Mesothelial cell of epicardium (in vitro differentiated cells): ENCODE data around the gene ITGAE. TPM values are rescaled to one million over a fixed set of nuclear protein-coding genes. Genes with fewer than 3 reads are reported as not detected.

Experiments
- DNase-seq, 2 experiments: peaks; one replicate each; pipeline ENCODE4 v3.0.0; 2021; ENCODE audit warnings: low spot score in 2 of 2; ENCODE audit not compliant: unreplicated experiment in 2 of 2
- H3K27ac Mint-ChIP-seq: 2 replicates; pipeline ENCODE4 v1.8.0; 2021; ENCODE audit warnings: mixed read lengths
- H3K27me3 Mint-ChIP-seq: 2 replicates; pipeline ENCODE4 v1.8.0; 2021; ENCODE audit warnings: low read depth, mixed read lengths
- H3K36me3 Mint-ChIP-seq: 2 replicates; pipeline ENCODE4 v1.8.0; 2021; ENCODE audit warnings: mixed read lengths
- H3K4me1 Mint-ChIP-seq: 2 replicates; pipeline ENCODE4 v1.8.0; 2021; ENCODE audit warnings: mixed read lengths
- H3K4me3 Mint-ChIP-seq: 2 replicates; pipeline ENCODE4 v1.8.0; 2021; ENCODE audit warnings: mild to moderate bottlenecking, moderate library complexity, mixed read lengths
- H3K9me3 Mint-ChIP-seq: 2 replicates; pipeline ENCODE4 v1.8.0; 2021; ENCODE audit warnings: mixed read lengths
- CTCF ChIP-seq: fragments of 200-600 bp; sonication (generic); IDR thresholded peaks from one replicate; pipeline ENCODE4 v1.5.0; 2021; ENCODE audit warnings: antibody characterized with exemption; ENCODE audit not compliant: unreplicated experiment
- total RNA-seq: library from RNA; stranded (reverse); gene quantifications from 3 replicates; pipeline ENCODE4 v1.2.1, GENCODE V29; 2021

Gene ITGAE
- total RNA-seq, 1 donor from 2014 or later = 20.4 TPM

GRCh38 chr17:3727041-3727440 is 73.9 kb downstream of the ITGAE start:
- Mint-ChIP-seq H3K27ac (no peak overlapping the region), H3K4me3 (no peak overlapping the region), H3K36me3 (peaks cover 9% of the 10 kb centered on the region), H3K27me3 (no peaks in the 10 kb centered on the region), H3K9me3 (no peaks in the 10 kb centered on the region), H3K4me1 (peaks cover 19% of the 10 kb centered on the region)
- no peak for DNase-seq
- no peak for TF ChIP-seq CTCF

- TF ChIP-seq CTCF = no peak
- Mint-ChIP-seq H3K36me3 (peaks cover 14% of the 10 kb centered on the region), H3K9me3 (no peaks in the 10 kb centered on the region), H3K27me3 (no peaks in the 10 kb centered on the region), H3K4me3 (peak overlapping the region; percentile 95), H3K4me1 (peaks cover 17% of the 10 kb centered on the region), H3K27ac (peak overlapping the region; percentile 12)
- no peak for DNase-seq
These were observed 76.5 kb downstream of the ITGAE start for GRCh38 chr17:3724378-3725077.

- peak; percentile 49 for TF ChIP-seq CTCF
- peak; percentile 93 to 96 for DNase-seq
These were observed 77.2 kb downstream of the ITGAE start, which contains the start of gene HASPIN for GRCh38 chr17:3723556-3724377. TSS of gene HASPIN (plus strand) at chr17:3723903. CDS start at chr17:3723936, 33 bp downstream.

GRCh38 chr17:3723188-3723555 is 77.8 kb downstream of the ITGAE start:
- peaks cover 17% of the 10 kb centered on the region for H3K4me1 Mint-ChIP-seq
- H3K36me3 Mint-ChIP-seq = peaks cover 14% of the 10 kb centered on the region

More at GRCh38 chr17:3723556-3724377, 77.2 kb downstream of the ITGAE start, which contains the start of gene HASPIN:
- Mint-ChIP-seq H3K4me3 (peak within 1 kb of the TSS; percentile 95), H3K27me3 (no peaks in the 10 kb centered on the region), H3K36me3 (peaks cover 12% of the 10 kb centered on the region), H3K4me1 (peaks cover 17% of the 10 kb centered on the region), H3K27ac (peak within 1 kb of the TSS; percentile 92), H3K9me3 (no peaks in the 10 kb centered on the region)

GRCh38 chr17:3722716-3723115 is 78.3 kb downstream of the ITGAE start:
- no peak for DNase-seq
- Mint-ChIP-seq H3K27me3 (no peaks in the 10 kb centered on the region), H3K9me3 (no peaks in the 10 kb centered on the region), H3K27ac (peak overlapping the region; percentile 92), H3K4me3 (peak overlapping the region; percentile 95), H3K4me1 (peaks cover 17% of the 10 kb centered on the region), H3K36me3 (peaks cover 15% of the 10 kb centered on the region)
- no peak for TF ChIP-seq CTCF

More at GRCh38 chr17:3723188-3723555, 77.8 kb downstream of the ITGAE start:
- H3K4me3 Mint-ChIP-seq = peak overlapping the region; percentile 95
- no peak for DNase-seq
- no peak for TF ChIP-seq CTCF
- H3K27ac Mint-ChIP-seq = peak overlapping the region; percentile 92
- no peaks in the 10 kb centered on the region for H3K27me3 Mint-ChIP-seq
- no peaks in the 10 kb centered on the region for H3K9me3 Mint-ChIP-seq
